Karpas-422 (cell line): Measurements from ENCODE around the gene DUS3L. TPM values are rescaled to one million over a fixed set of nuclear protein-coding genes. Genes with fewer than 3 reads are reported as not detected.

ENCODE experiments used
- DNase-seq: peaks from one replicate; pipeline ENCODE4 v3.0.0-alpha.2; 2015
- H2AFZ ChIP-seq: fragments of 200-600 bp; sonication (generic); 2 replicates; pipeline ENCODE4 v1.6.1; 2014; ENCODE audit warnings: antibody characterized with exemption, low read length, mixed read lengths
- H3K27ac ChIP-seq: fragments of 200-600 bp; sonication (generic); 2 replicates; pipeline ENCODE4 v1.5.1; 2014; ENCODE audit warnings: mild to moderate bottlenecking, low read length, moderate library complexity
- H3K27me3 ChIP-seq: fragments of 200-600 bp; sonication (generic); 2 replicates; pipeline ENCODE4 v1.6.1; 2014; ENCODE audit warnings: low read length, mixed read lengths
- H3K36me3 ChIP-seq: fragments of 200-600 bp; sonication (generic); 2 replicates; pipeline ENCODE4 v1.6.1; 2014; ENCODE audit warnings: low read length, mixed read lengths; ENCODE audit not compliant: insufficient read depth
- H3K4me1 ChIP-seq: fragments of 200-600 bp; sonication (generic); 2 replicates; pipeline ENCODE4 v1.6.1; 2014; ENCODE audit warnings: mild to moderate bottlenecking, low read length, mixed read lengths
- H3K4me2 ChIP-seq: fragments of 200-600 bp; sonication (generic); 2 replicates; pipeline ENCODE4 v1.6.1; 2014; ENCODE audit warnings: low read length, low read depth, mild to moderate bottlenecking; ENCODE audit not compliant: poor library complexity, severe bottlenecking
- H3K4me3 ChIP-seq: fragments of 200-600 bp; sonication (generic); 2 replicates; pipeline ENCODE4 v1.5.1; 2014; ENCODE audit warnings: mild to moderate bottlenecking, antibody characterized with exemption, low read length, mixed read lengths
- H3K79me2 ChIP-seq: fragments of 200-600 bp; sonication (generic); 2 replicates; pipeline ENCODE4 v1.6.1; 2014; ENCODE audit warnings: mild to moderate bottlenecking, low read length, mixed read lengths
- H3K9ac ChIP-seq: fragments of 200-600 bp; sonication (generic); 2 replicates; pipeline ENCODE4 v1.6.0; 2014; ENCODE audit warnings: low read length
- H3K9me2 ChIP-seq: fragments of 200-600 bp; sonication (generic), shearing (Covaris generic); replicated peaks from 2 replicates; pipeline ENCODE4 v1.6.0; 2014; ENCODE audit warnings: mild to moderate bottlenecking, low read length, moderate library complexity; ENCODE audit not compliant: insufficient read depth
- H3K9me3 ChIP-seq: fragments of 300-700, 200-600 bp; sonication (generic); 2 replicates; pipeline ENCODE4 v1.6.1; 2014; ENCODE audit warnings: low read length, mixed read lengths
- H4K20me1 ChIP-seq: fragments of 200-600 bp; sonication (generic); 2 replicates; pipeline ENCODE4 v1.6.1; 2014; ENCODE audit warnings: mild to moderate bottlenecking, antibody characterized with exemption, low read length, low read depth; ENCODE audit not compliant: insufficient read depth
- total RNA-seq: library from RNA; depleted of rRNA; stranded (reverse); fragments of >200 nt; shearing (Covaris generic); gene quantifications from 2 replicates; pipeline ENCODE4 v1.2.3, GENCODE V29; 2014; ENCODE audit warnings: low replicate concordance; rRNA removed

Gene DUS3L
- 21.7 and 34.0 TPM in 2 replicates for total RNA-seq

- peak within 1 kb of the TSS; percentile 85 for H3K9ac ChIP-seq
- H3K4me1 ChIP-seq: peaks cover 5% of the 10 kb centered on the region
- H4K20me1 ChIP-seq: no peaks in the 10 kb centered on the region
- H3K27ac ChIP-seq: peak within 1 kb of the TSS; percentile 61; the same call in 1 of the 2 replicates
- H3K4me2 ChIP-seq: peak within 1 kb of the TSS; percentile 66
- H3K9me3 ChIP-seq: no peaks in the 10 kb centered on the region
- peaks cover 6% of the 10 kb centered on the region; the same call in 1 of the 2 replicates for H3K79me2 ChIP-seq
- H3K9me2 ChIP-seq: no peaks in the 10 kb centered on the region
- H3K4me3 ChIP-seq: peak within 1 kb of the TSS; percentile 74
- H3K36me3 ChIP-seq: peaks cover 5% of the 10 kb centered on the region; the same call in 1 of the 2 replicates
- DNase-seq: peak; percentile 96
- H3K27me3 ChIP-seq: no peaks in the 10 kb centered on the region
- no peak within 1 kb of the TSS; the same call in 1 of the 2 replicates for H2AFZ ChIP-seq
These were observed at the start of gene DUS3L for GRCh38 chr19:5790559-5791520. Gene DUS3L, minus strand, starts transcription at chr19:5791163. Its CDS starts 22 bp downstream, at chr19:5791141.

GRCh38 chr19:5839065-5840017 is 48.4 kb upstream of the DUS3L start, which contains the start of gene FUT6:
Gene FUT6, minus strand, starts transcription at chr19:5839702. Its CDS starts 7,135 bp downstream, at chr19:5832567.
- H3K4me2 ChIP-seq: no peak within 1 kb of the TSS
- H3K4me3 ChIP-seq: no peak within 1 kb of the TSS
- no peaks in the 10 kb centered on the region for H4K20me1 ChIP-seq
- no peaks in the 10 kb centered on the region for H3K27me3 ChIP-seq
- H3K27ac ChIP-seq: no peak within 1 kb of the TSS
- no peak within 1 kb of the TSS for H2AFZ ChIP-seq
- H3K9me3 ChIP-seq: no peaks in the 10 kb centered on the region
- H3K36me3 ChIP-seq: no peaks in the 10 kb centered on the region
- H3K9ac ChIP-seq: no peak within 1 kb of the TSS
- DNase-seq: no peak
- H3K9me2 ChIP-seq: no peaks in the 10 kb centered on the region
- no peaks in the 10 kb centered on the region for H3K79me2 ChIP-seq
- no peaks in the 10 kb centered on the region for H3K4me1 ChIP-seq

GRCh38 chr19:5838353-5839064 is 47.5 kb upstream of the DUS3L start:
- no peak overlapping the region for H3K4me2 ChIP-seq
- DNase-seq: no peak
- no peaks in the 10 kb centered on the region for H3K9me3 ChIP-seq
- no peak overlapping the region for H3K27ac ChIP-seq
- no peaks in the 10 kb centered on the region for H3K27me3 ChIP-seq
- H3K79me2 ChIP-seq: no peaks in the 10 kb centered on the region
- no peaks in the 10 kb centered on the region for H4K20me1 ChIP-seq
- H3K9me2 ChIP-seq: no peaks in the 10 kb centered on the region
- H3K4me3 ChIP-seq: no peak overlapping the region
- H3K9ac ChIP-seq: no peak overlapping the region
- H2AFZ ChIP-seq: no peak overlapping the region
- no peaks in the 10 kb centered on the region for H3K36me3 ChIP-seq
- no peaks in the 10 kb centered on the region for H3K4me1 ChIP-seq

GRCh38 chr19:5837761-5838352 is 46.9 kb upstream of the DUS3L start:
- Histone ChIP-seq H3K27me3 (no peaks in the 10 kb centered on the region), H4K20me1 (no peaks in the 10 kb centered on the region), H3K4me2 (no peak overlapping the region), H3K4me1 (no peaks in the 10 kb centered on the region), H2AFZ (no peak overlapping the region), H3K9me2 (no peaks in the 10 kb centered on the region), H3K4me3 (no peak overlapping the region), H3K36me3 (no peaks in the 10 kb centered on the region), H3K79me2 (no peaks in the 10 kb centered on the region), H3K9me3 (no peaks in the 10 kb centered on the region), H3K9ac (no peak overlapping the region), H3K27ac (no peak overlapping the region)
- DNase-seq: no peak

- H3K4me1 ChIP-seq: no peaks in the 10 kb centered on the region
- H4K20me1 ChIP-seq: no peaks in the 10 kb centered on the region
- H3K9me2 ChIP-seq: no peaks in the 10 kb centered on the region
- H3K9ac ChIP-seq: no peak overlapping the region
- no peak overlapping the region for H3K4me2 ChIP-seq
- no peak overlapping the region for H3K27ac ChIP-seq
- no peak overlapping the region for H2AFZ ChIP-seq
- DNase-seq: no peak
- no peaks in the 10 kb centered on the region for H3K79me2 ChIP-seq
- no peak overlapping the region for H3K4me3 ChIP-seq
- H3K9me3 ChIP-seq: no peaks in the 10 kb centered on the region
- H3K36me3 ChIP-seq: no peaks in the 10 kb centered on the region
- no peaks in the 10 kb centered on the region for H3K27me3 ChIP-seq
These were observed 41.7 kb upstream of the DUS3L start for GRCh38 chr19:5832527-5833216.

- no peak for DNase-seq
- no peak overlapping the region for H3K9ac ChIP-seq
- H3K9me3 ChIP-seq: no peaks in the 10 kb centered on the region
- H3K4me1 ChIP-seq: no peaks in the 10 kb centered on the region
- no peak overlapping the region for H3K27ac ChIP-seq
- no peaks in the 10 kb centered on the region for H3K9me2 ChIP-seq
- no peak overlapping the region for H3K4me2 ChIP-seq
- H3K79me2 ChIP-seq: no peaks in the 10 kb centered on the region
- no peaks in the 10 kb centered on the region for H3K36me3 ChIP-seq
- no peaks in the 10 kb centered on the region for H3K27me3 ChIP-seq
- H3K4me3 ChIP-seq: no peak overlapping the region
- H2AFZ ChIP-seq: no peak overlapping the region
- no peaks in the 10 kb centered on the region for H4K20me1 ChIP-seq
These were observed 41.1 kb upstream of the DUS3L start for GRCh38 chr19:5832061-5832460.

- H2AFZ ChIP-seq: no peak overlapping the region
- no peak overlapping the region for H3K4me2 ChIP-seq
- H3K4me1 ChIP-seq: no peaks in the 10 kb centered on the region
- no peaks in the 10 kb centered on the region for H4K20me1 ChIP-seq
- no peaks in the 10 kb centered on the region for H3K79me2 ChIP-seq
- no peak overlapping the region for H3K27ac ChIP-seq
- no peaks in the 10 kb centered on the region for H3K27me3 ChIP-seq
- no peak for DNase-seq
- H3K9me3 ChIP-seq: no peaks in the 10 kb centered on the region
- H3K4me3 ChIP-seq: no peak overlapping the region
- H3K36me3 ChIP-seq: no peaks in the 10 kb centered on the region
- no peak overlapping the region for H3K9ac ChIP-seq
- no peaks in the 10 kb centered on the region for H3K9me2 ChIP-seq
These were observed 40.2 kb upstream of the DUS3L start for GRCh38 chr19:5831159-5831558.
